ENCODE measurements around the gene ZNF217.

Gene ZNF217

GRCh38 chr20:53581444-53582250, 12.0 kb downstream of the ZNF217 start:
- peak overlapping the region; percentile 45 for H3K4me3 ChIP-seq (ENCODE audit: low read depth, low read length, poor library complexity, severe bottlenecking)
- H3K9me2 ChIP-seq (ENCODE audit: low read depth, low read length): no peaks in the 10 kb centered on the region
- peak overlapping the region; percentile 77 for H3K4me2 ChIP-seq (ENCODE audit: low read length)
- peak overlapping the region; percentile 81 for H3K27ac ChIP-seq (ENCODE audit: low read depth, low read length, poor library complexity, severe bottlenecking)
- H3F3A ChIP-seq (ENCODE audit: insufficient read depth, low read length): no peaks in the 10 kb centered on the region
- TF ChIP-seq CTCF (IDR thresholded peaks at IDR 0.05; ENCODE audit: low read length) (no peak), EZH2 (IDR thresholded peaks at IDR 0.05; ENCODE audit: borderline replicate concordance, low read length) (no peak)
- no peaks in the 10 kb centered on the region for H3K9me3 ChIP-seq (ENCODE audit: low read length)
- no peak overlapping the region for H2AFZ ChIP-seq (ENCODE audit: low read length)
- H3K4me1 ChIP-seq (ENCODE audit: insufficient read depth, low read length, severe bottlenecking): peaks cover 90% of the 10 kb centered on the region
- H3K79me2 ChIP-seq (ENCODE audit: insufficient read depth, low read length): peaks cover 100% of the 10 kb centered on the region
- peak overlapping the region; percentile 53 for H3K9ac ChIP-seq (ENCODE audit: low read length)
- H4K20me1 ChIP-seq (ENCODE audit: insufficient read depth, low read length): no peaks in the 10 kb centered on the region; the same call in 1 of the 2 replicates
- no peaks in the 10 kb centered on the region for H3K27me3 ChIP-seq (ENCODE audit: insufficient read depth, low read length)
- H3K36me3 ChIP-seq (ENCODE audit: insufficient read depth, low read length): peaks cover 63% of the 10 kb centered on the region

GRCh38 chr20:53580376-53581111, 13.1 kb downstream of the ZNF217 start:
- Histone ChIP-seq H3K27me3 (ENCODE audit: insufficient read depth, low read length) (no peaks in the 10 kb centered on the region), H3K4me3 (ENCODE audit: low read depth, low read length, poor library complexity, severe bottlenecking) (peak overlapping the region; percentile 45), H3K27ac (ENCODE audit: low read depth, low read length, poor library complexity, severe bottlenecking) (peak overlapping the region; percentile 81), H3F3A (ENCODE audit: insufficient read depth, low read length) (no peaks in the 10 kb centered on the region), H3K4me2 (ENCODE audit: low read length) (peak overlapping the region; percentile 77), H3K9me2 (ENCODE audit: low read depth, low read length) (no peaks in the 10 kb centered on the region), H3K4me1 (ENCODE audit: insufficient read depth, low read length, severe bottlenecking) (peaks cover 79% of the 10 kb centered on the region), H4K20me1 (ENCODE audit: insufficient read depth, low read length) (no peaks in the 10 kb centered on the region; the same call in 1 of the 2 replicates), H3K9me3 (ENCODE audit: low read length) (no peaks in the 10 kb centered on the region), H3K79me2 (ENCODE audit: insufficient read depth, low read length) (peaks cover 100% of the 10 kb centered on the region), H3K36me3 (ENCODE audit: insufficient read depth, low read length) (peaks cover 74% of the 10 kb centered on the region), H2AFZ (ENCODE audit: low read length) (no peak overlapping the region), H3K9ac (ENCODE audit: low read length) (peak overlapping the region; percentile 30)
- no peak for TF ChIP-seq EZH2 (IDR thresholded peaks at IDR 0.05; ENCODE audit: borderline replicate concordance, low read length)
- TF ChIP-seq CTCF (IDR thresholded peaks at IDR 0.05; ENCODE audit: low read length): peak; percentile 7; the same call in 1 of the 2 replicates

- Histone ChIP-seq H3K36me3 (ENCODE audit: insufficient read depth, low read length) (peaks cover 82% of the 10 kb centered on the region), H3K9me2 (ENCODE audit: low read depth, low read length) (no peaks in the 10 kb centered on the region), H3K4me3 (ENCODE audit: low read depth, low read length, poor library complexity, severe bottlenecking) (peak overlapping the region; percentile 45), H3K9ac (ENCODE audit: low read length) (peak overlapping the region; percentile 30; the same call in 1 of the 2 replicates), H3F3A (ENCODE audit: insufficient read depth, low read length) (no peaks in the 10 kb centered on the region), H3K9me3 (ENCODE audit: low read length) (no peaks in the 10 kb centered on the region), H3K4me2 (ENCODE audit: low read length) (peak overlapping the region; percentile 77), H3K79me2 (ENCODE audit: insufficient read depth, low read length) (peaks cover 100% of the 10 kb centered on the region), H3K27me3 (ENCODE audit: insufficient read depth, low read length) (no peaks in the 10 kb centered on the region), H3K4me1 (ENCODE audit: insufficient read depth, low read length, severe bottlenecking) (peaks cover 71% of the 10 kb centered on the region), H2AFZ (ENCODE audit: low read length) (no peak overlapping the region), H3K27ac (ENCODE audit: low read depth, low read length, poor library complexity, severe bottlenecking) (peak overlapping the region; percentile 81), H4K20me1 (ENCODE audit: insufficient read depth, low read length) (no peaks in the 10 kb centered on the region; the same call in 1 of the 2 replicates)
- TF ChIP-seq EZH2 (IDR thresholded peaks at IDR 0.05; ENCODE audit: borderline replicate concordance, low read length) (no peak), CTCF (IDR thresholded peaks at IDR 0.05; ENCODE audit: low read length) (no peak)
These were observed 13.9 kb downstream of the ZNF217 start for GRCh38 chr20:53579581-53580375.
